AG09319 (cell line): Measurements from ENCODE around the gene ZNF277.

ENCODE experiments used
- DNase-seq: peaks from one replicate; pipeline ENCODE4 v3.0.0-alpha.2; 2010; ENCODE audit warnings: low read depth; ENCODE audit errors: extremely low read depth
- CTCF ChIP-seq: IDR thresholded peaks from 2 replicates; pipeline ENCODE4 v1.5.1; 2011; ENCODE audit warnings: low read depth, mild to moderate bottlenecking, inconsistent platforms, low read length, moderate library complexity

The ZNF277 gene

DNA sequence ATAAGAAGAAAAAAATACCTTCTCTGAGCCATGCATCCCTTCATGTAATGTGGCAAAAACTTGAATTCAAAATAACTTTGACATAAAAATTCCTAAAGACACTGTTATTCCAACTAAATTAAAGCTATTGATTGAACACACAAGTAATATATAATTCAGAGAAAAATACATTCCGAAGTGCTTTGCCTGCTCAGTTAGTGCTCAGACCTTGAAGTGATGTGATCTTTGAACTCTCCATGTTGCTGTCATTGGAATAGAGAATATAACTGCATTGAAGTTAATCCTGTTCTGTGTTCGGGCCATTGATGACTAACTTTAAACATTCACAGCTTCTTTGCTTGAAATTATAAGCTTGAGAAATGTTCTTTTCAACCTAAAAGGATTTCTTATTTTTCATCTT lies 129.8 kb downstream of the ZNF277 start:
- DNase-seq: no peak
- TF ChIP-seq CTCF: no peak

DNA sequence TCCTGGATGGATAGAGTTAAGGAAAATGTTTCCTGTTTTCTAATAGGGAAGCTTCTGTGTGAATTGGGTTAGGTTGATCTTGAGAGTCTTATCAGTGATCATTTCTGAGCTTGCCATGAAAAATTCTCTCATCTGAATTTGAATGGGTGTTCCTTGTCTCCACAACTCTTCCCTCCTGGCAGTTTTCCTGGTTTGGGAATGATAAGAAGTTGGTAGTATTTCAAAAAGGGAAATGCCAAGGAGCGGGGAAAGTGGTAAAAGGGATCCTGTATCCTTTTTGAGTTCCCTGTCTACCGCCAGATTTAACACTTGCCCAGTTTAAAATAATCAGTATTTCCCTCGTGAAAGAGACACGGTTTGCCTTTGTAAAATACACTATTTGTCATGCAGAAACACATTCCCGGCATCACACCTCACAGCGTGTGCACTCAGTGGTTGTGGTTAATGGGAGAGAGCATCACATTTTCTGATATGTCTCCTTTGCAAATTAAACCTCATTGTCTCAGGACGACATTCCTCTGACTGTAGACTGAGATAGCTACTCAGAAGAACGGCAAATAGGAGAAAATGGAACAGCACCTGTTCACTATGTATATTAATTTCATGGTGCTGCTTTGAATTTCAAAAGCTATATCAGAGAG lies 130.6 kb downstream of the ZNF277 start:
- TF ChIP-seq CTCF: no peak
- no peak for DNase-seq

DNA sequence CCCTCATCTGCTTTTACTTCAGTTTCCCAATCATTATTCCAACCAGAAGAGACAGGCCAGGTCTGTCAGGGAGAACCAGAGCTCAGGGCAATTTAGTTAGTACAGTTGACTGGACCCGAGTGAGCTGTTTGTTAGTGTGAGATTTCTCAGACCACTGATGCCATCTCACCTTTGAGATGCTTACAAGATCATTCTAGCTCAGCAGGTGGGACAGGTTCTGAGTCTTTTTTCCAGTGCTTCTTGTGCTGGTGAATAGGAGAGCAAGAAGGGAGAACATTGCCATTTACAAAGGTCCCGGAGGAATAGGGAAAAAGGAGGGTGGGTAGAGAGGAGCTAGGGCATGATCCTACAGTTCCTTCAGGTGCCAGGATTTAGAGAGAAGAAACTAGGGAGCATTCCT lies 131.4 kb downstream of the ZNF277 start:
- no peak for TF ChIP-seq CTCF
- no peak for DNase-seq

GRCh38 chr7:112338786-112339185 lies 132.3 kb downstream of the ZNF277 start:
- TF ChIP-seq CTCF: no peak
- DNase-seq: no peak

- no peak for DNase-seq
- no peak for TF ChIP-seq CTCF
These were observed 135.0 kb downstream of the ZNF277 start for GRCh38 chr7:112341464-112341863.

DNA sequence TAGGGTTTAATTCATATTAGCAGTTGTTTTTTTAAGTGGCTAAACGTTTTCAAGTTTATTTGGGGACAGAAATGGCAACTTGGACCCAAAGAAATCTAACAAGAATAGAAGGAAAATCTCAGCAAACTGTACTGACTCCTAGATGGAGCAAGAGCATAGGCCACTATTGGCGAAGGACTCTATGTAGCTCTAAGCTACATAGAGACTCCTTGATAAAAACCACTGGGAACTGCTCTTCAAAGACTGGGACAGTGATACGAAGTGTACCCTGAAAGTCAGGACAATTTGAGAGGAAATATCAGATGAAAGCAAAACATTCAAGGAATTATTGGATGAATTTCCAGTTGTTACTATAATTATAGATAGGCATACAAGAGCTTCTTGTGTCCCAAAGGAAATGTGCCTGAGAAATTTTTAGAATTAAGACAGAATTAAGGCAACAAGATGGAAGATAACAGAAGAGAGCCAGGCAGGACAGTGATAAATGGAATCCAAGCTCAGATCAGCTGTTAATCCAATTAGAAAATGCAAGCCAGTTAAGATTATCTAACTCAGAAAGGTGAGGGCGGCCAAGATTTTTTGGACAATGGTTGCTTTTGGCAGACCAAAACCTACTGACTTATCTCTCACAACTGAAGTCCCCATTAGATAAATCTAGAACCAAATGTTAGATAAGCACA lies 140.0 kb downstream of the ZNF277 start:
- TF ChIP-seq CTCF: no peak
- no peak for DNase-seq

GRCh38 chr7:112347088-112347487 lies 140.6 kb downstream of the ZNF277 start:
- no peak for TF ChIP-seq CTCF
- DNase-seq: no peak
